ENCODE measurements around the gene FAM13C. TPM values are rescaled to one million over a fixed set of nuclear protein-coding genes. Genes with fewer than 3 reads are reported as not detected.

The FAM13C gene
- polyA plus RNA-seq, 4 donors = 1.1 to 3.3 (median 3.0) TPM; not detected in 1

DNA sequence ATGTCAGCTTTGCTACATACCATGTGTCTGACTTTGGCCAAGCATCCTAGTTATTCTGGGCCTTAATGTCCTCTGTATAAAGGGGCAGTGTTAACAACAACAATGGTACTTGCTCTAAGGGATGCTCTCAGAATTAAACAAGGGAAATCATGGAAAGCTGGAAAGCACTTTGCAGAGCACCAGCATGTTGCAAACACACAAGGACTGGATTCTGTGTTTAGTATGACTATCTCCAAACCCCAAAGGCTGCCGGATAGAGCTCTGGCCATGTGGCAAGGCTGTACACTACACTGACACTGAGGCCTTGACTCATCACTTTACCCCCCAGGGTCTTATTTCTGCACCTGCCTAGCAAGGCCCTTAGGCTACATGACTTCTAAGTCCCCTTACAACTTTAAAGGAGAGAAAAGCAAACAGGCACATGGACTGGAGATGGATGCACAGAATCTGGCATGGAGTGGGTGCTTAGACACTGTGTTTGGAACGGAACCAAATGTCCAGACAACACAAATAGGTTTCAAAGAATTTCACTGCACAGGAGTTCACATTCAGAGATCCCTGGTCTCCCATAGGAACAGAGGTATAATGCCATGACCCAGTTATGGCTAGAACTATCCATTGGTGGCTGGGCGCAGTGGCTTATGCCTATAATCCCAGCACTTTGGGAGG, 74.6 kb downstream of the FAM13C start:
- Histone ChIP-seq H3K27me3 (ENCODE audit: control insufficient read depth in 3 of 3, insufficient read depth in 3 of 3, low read length in 3 of 3) (no peaks in the 10 kb centered on the region), H3K4me3 (ENCODE audit: low read depth in 1 of 3, low read length in 3 of 3) (no peak overlapping the region), H3K36me3 (ENCODE audit: control insufficient read depth in 3 of 3, insufficient read depth in 2 of 3, low read depth in 1 of 3, low read length in 3 of 3) (no peaks in the 10 kb centered on the region), H3K4me1 (ENCODE audit: control insufficient read depth in 3 of 3, insufficient read depth in 2 of 3, low read depth in 1 of 3, low read length in 2 of 3) (no peaks in the 10 kb centered on the region), H3K27ac (ENCODE audit: low read depth in 1 of 3, low read length in 2 of 3) (no peak overlapping the region), H3K9me3 (ENCODE audit: control insufficient read depth in 2 of 2, insufficient read depth in 1 of 2, low read depth in 1 of 2, low read length in 1 of 2) (no peaks in the 10 kb centered on the region)
- 86 to 92% (median 92%) methylated on average over 3 of the region's 3 CpGs for WGBS, 3 donors
- FAIRE-seq (no peak), DNase-seq (no peak)

GRCh38 chr10:59285848-59286247, 76.5 kb downstream of the FAM13C start:
- no peaks in the 10 kb centered on the region for H3K4me1 ChIP-seq (ENCODE audit: control insufficient read depth in 3 of 3, insufficient read depth in 2 of 3, low read depth in 1 of 3, low read length in 2 of 3)
- no peak for FAIRE-seq
- H3K36me3 ChIP-seq (ENCODE audit: control insufficient read depth in 3 of 3, insufficient read depth in 2 of 3, low read depth in 1 of 3, low read length in 3 of 3) = no peaks in the 10 kb centered on the region
- DNase-seq = no peak
- H3K27me3 ChIP-seq (ENCODE audit: control insufficient read depth in 3 of 3, insufficient read depth in 3 of 3, low read length in 3 of 3) = no peaks in the 10 kb centered on the region
- H3K4me3 ChIP-seq (ENCODE audit: low read depth in 1 of 3, low read length in 3 of 3) = no peak overlapping the region
- H3K9me3 ChIP-seq (ENCODE audit: control insufficient read depth in 2 of 2, insufficient read depth in 1 of 2, low read depth in 1 of 2, low read length in 1 of 2) = no peaks in the 10 kb centered on the region
- WGBS, 3 donors = 86 to 92% (median 87%) methylated on average over 4 of the region's 4 CpGs
- no peak overlapping the region for H3K27ac ChIP-seq (ENCODE audit: low read depth in 1 of 3, low read length in 2 of 3)

DNA sequence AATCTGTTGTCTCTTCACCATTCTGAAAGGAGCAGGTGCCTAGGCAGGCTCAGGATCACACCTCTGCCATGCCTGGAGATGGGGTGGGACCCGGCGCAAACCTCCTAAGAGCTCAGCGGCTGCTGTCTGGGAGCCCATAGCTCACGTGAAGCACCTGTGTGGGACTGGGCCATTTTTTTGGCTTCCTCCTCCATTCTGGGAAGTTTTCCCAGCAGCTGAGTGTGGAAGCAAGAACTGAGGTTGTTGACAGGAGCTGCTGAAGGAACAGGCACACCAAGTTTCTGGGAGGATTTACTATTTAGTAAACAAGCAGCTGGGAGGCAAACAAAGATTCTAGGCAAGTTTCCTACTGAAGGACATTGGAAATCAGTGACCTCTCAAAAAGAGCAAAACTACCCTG, 77.3 kb downstream of the FAM13C start:
- DNase-seq (no peak), FAIRE-seq (no peak)
- H3K27me3 ChIP-seq (ENCODE audit: control insufficient read depth in 3 of 3, insufficient read depth in 3 of 3, low read length in 3 of 3) = no peaks in the 10 kb centered on the region
- H3K4me3 ChIP-seq (ENCODE audit: low read depth in 1 of 3, low read length in 3 of 3) = no peak overlapping the region
- H3K4me1 ChIP-seq (ENCODE audit: control insufficient read depth in 3 of 3, insufficient read depth in 2 of 3, low read depth in 1 of 3, low read length in 2 of 3) = no peaks in the 10 kb centered on the region
- no peaks in the 10 kb centered on the region for H3K9me3 ChIP-seq (ENCODE audit: control insufficient read depth in 2 of 2, insufficient read depth in 1 of 2, low read depth in 1 of 2, low read length in 1 of 2)
- 79 to 92% (median 81%) methylated on average over 4 of the region's 4 CpGs for WGBS, 3 donors
- no peak overlapping the region for H3K27ac ChIP-seq (ENCODE audit: low read depth in 1 of 3, low read length in 2 of 3)
- H3K36me3 ChIP-seq (ENCODE audit: control insufficient read depth in 3 of 3, insufficient read depth in 2 of 3, low read depth in 1 of 3, low read length in 3 of 3) = no peaks in the 10 kb centered on the region

DNA sequence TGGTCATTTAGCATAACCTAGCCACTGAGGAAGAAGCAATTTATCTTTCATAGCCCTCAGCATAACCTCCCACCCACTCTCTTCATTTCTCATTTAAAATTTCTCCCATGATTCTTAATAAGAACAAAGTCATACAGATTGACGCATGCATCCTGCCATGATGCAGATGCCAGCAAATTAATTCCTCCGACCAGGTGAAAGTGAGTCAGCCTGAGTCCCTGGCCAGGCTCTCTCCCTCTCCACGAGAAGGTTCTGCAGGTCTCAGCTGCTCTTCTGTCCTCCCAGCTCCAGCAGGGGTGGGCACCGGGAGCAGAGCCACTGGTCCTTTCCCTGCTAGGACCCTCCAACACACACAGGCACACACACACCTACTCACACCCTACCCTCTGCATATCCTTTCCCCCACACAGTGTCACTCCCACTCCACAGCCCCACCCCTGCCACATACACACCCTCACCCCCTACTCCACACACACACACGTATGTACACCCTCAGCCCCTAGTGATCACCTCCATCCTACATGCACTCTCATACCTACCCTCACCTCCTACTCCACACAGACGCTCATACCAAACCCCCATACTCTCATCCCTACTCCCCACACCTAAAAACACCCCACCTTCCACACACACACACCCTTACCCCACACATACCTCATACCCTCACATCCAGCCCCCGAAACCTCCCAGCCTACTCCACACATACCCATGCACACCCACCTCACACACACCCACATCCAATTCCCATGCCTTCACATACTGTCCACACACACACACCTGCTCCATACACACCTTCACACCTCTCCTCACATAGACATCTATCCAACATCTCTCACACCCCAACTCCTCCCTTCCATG, 78.0 kb downstream of the FAM13C start:
- no peaks in the 10 kb centered on the region for H3K36me3 ChIP-seq (ENCODE audit: control insufficient read depth in 3 of 3, insufficient read depth in 2 of 3, low read depth in 1 of 3, low read length in 3 of 3)
- no peaks in the 10 kb centered on the region for H3K9me3 ChIP-seq (ENCODE audit: control insufficient read depth in 2 of 2, insufficient read depth in 1 of 2, low read depth in 1 of 2, low read length in 1 of 2)
- H3K4me3 ChIP-seq (ENCODE audit: low read depth in 1 of 3, low read length in 3 of 3) = no peak overlapping the region
- 71 to 81% (median 75%) methylated on average over 7 of the region's 7 CpGs for WGBS, 3 donors
- no peaks in the 10 kb centered on the region for H3K27me3 ChIP-seq (ENCODE audit: control insufficient read depth in 3 of 3, insufficient read depth in 3 of 3, low read length in 3 of 3)
- FAIRE-seq = no peak
- DNase-seq = no peak
- H3K4me1 ChIP-seq (ENCODE audit: control insufficient read depth in 3 of 3, insufficient read depth in 2 of 3, low read depth in 1 of 3, low read length in 2 of 3) = no peaks in the 10 kb centered on the region
- no peak overlapping the region for H3K27ac ChIP-seq (ENCODE audit: low read depth in 1 of 3, low read length in 2 of 3)

- no peaks in the 10 kb centered on the region for H3K9me3 ChIP-seq (ENCODE audit: control insufficient read depth in 2 of 2, insufficient read depth in 1 of 2, low read depth in 1 of 2, low read length in 1 of 2)
- H3K27ac ChIP-seq (ENCODE audit: low read depth in 1 of 3, low read length in 2 of 3) = no peak overlapping the region
- WGBS, 3 donors = 53 to 65% (median 62%) methylated on average over 9 of the region's 9 CpGs
- FAIRE-seq = no peak
- no peak for DNase-seq
- H3K4me1 ChIP-seq (ENCODE audit: control insufficient read depth in 3 of 3, insufficient read depth in 2 of 3, low read depth in 1 of 3, low read length in 2 of 3) = no peaks in the 10 kb centered on the region
- no peaks in the 10 kb centered on the region for H3K27me3 ChIP-seq (ENCODE audit: control insufficient read depth in 3 of 3, insufficient read depth in 3 of 3, low read length in 3 of 3)
- H3K36me3 ChIP-seq (ENCODE audit: control insufficient read depth in 3 of 3, insufficient read depth in 2 of 3, low read depth in 1 of 3, low read length in 3 of 3) = no peaks in the 10 kb centered on the region
- no peak overlapping the region for H3K4me3 ChIP-seq (ENCODE audit: low read depth in 1 of 3, low read length in 3 of 3)
Observed at GRCh38 chr10:59283456-59284091, 78.8 kb downstream of the FAM13C start.

DNA sequence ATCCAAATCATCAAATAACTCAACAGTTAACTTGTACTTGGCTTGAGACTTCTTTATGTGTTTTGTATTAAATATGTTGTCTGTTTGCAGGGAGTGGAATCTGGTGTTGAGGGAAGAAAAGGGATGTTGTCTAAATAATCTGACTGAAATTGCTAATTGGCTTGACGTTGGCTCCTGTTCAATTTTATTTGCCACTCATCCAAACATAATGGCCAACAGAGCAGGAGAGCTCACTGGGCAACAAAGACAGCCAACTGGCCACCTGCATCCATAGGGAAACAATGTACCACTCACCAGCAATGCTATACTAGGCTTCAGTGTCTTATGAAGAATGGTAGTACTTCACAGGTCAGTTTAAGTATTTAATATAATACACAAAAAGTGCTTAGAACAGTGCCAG, 80.5 kb downstream of the FAM13C start:
- FAIRE-seq (no peak), DNase-seq (no peak)
- Histone ChIP-seq H3K27me3 (ENCODE audit: control insufficient read depth in 3 of 3, insufficient read depth in 3 of 3, low read length in 3 of 3) (no peaks in the 10 kb centered on the region), H3K9me3 (ENCODE audit: control insufficient read depth in 2 of 2, insufficient read depth in 1 of 2, low read depth in 1 of 2, low read length in 1 of 2) (no peaks in the 10 kb centered on the region), H3K36me3 (ENCODE audit: control insufficient read depth in 3 of 3, insufficient read depth in 2 of 3, low read depth in 1 of 3, low read length in 3 of 3) (no peaks in the 10 kb centered on the region), H3K4me3 (ENCODE audit: low read depth in 1 of 3, low read length in 3 of 3) (no peak overlapping the region), H3K27ac (ENCODE audit: low read depth in 1 of 3, low read length in 2 of 3) (no peak overlapping the region), H3K4me1 (ENCODE audit: control insufficient read depth in 3 of 3, insufficient read depth in 2 of 3, low read depth in 1 of 3, low read length in 2 of 3) (no peaks in the 10 kb centered on the region)
- WGBS, 3 donors = 55 to 75% (median 66%) methylated on average over 1 of the region's 1 CpG

- Histone ChIP-seq H3K4me3 (ENCODE audit: low read depth in 1 of 3, low read length in 3 of 3) (no peak overlapping the region), H3K4me1 (ENCODE audit: control insufficient read depth in 3 of 3, insufficient read depth in 2 of 3, low read depth in 1 of 3, low read length in 2 of 3) (no peaks in the 10 kb centered on the region), H3K27ac (ENCODE audit: low read depth in 1 of 3, low read length in 2 of 3) (no peak overlapping the region), H3K27me3 (ENCODE audit: control insufficient read depth in 3 of 3, insufficient read depth in 3 of 3, low read length in 3 of 3) (no peaks in the 10 kb centered on the region), H3K9me3 (ENCODE audit: control insufficient read depth in 2 of 2, insufficient read depth in 1 of 2, low read depth in 1 of 2, low read length in 1 of 2) (no peaks in the 10 kb centered on the region), H3K36me3 (ENCODE audit: control insufficient read depth in 3 of 3, insufficient read depth in 2 of 3, low read depth in 1 of 3, low read length in 3 of 3) (no peaks in the 10 kb centered on the region)
- WGBS, 3 donors = 78 to 89% (median 83%) methylated on average over 1 of the region's 1 CpG
- FAIRE-seq (no peak), DNase-seq (no peak)
Observed at GRCh38 chr10:59279991-59280505, 82.3 kb downstream of the FAM13C start.

DNA sequence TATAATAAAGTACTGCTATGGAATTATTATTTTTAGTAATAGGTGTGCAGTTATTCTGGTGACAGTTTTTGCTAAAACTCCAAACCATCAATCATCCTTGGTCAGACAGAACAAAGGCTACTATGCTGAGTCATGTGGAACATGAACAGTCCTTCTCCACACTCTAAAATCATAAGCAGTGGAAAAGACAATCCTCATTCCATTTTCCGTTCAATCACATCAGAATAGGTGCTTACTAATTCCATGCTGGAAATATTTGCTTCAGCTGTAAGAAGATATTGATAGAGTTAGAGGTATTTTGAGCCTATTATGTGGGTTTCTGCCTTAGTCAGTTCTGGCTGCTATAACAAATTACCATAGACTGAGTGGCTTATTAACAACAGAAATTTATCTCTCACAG, 82.9 kb downstream of the FAM13C start:
- FAIRE-seq (no peak), DNase-seq (no peak)
- WGBS, 3 donors = 86 to 91% (median 89%) methylated on average over 1 of the region's 1 CpG
- H3K27me3 ChIP-seq (ENCODE audit: control insufficient read depth in 3 of 3, insufficient read depth in 3 of 3, low read length in 3 of 3) = no peaks in the 10 kb centered on the region
- no peaks in the 10 kb centered on the region for H3K4me1 ChIP-seq (ENCODE audit: control insufficient read depth in 3 of 3, insufficient read depth in 2 of 3, low read depth in 1 of 3, low read length in 2 of 3)
- no peak overlapping the region for H3K27ac ChIP-seq (ENCODE audit: low read depth in 1 of 3, low read length in 2 of 3)
- no peaks in the 10 kb centered on the region for H3K36me3 ChIP-seq (ENCODE audit: control insufficient read depth in 3 of 3, insufficient read depth in 2 of 3, low read depth in 1 of 3, low read length in 3 of 3)
- no peaks in the 10 kb centered on the region for H3K9me3 ChIP-seq (ENCODE audit: control insufficient read depth in 2 of 2, insufficient read depth in 1 of 2, low read depth in 1 of 2, low read length in 1 of 2)
- no peak overlapping the region for H3K4me3 ChIP-seq (ENCODE audit: low read depth in 1 of 3, low read length in 3 of 3)

Measured in small intestine (tissue), 7 donors.